ENCODE data around the gene RPS21. TPM values are rescaled to one million over a fixed set of nuclear protein-coding genes. Genes with fewer than 3 reads are reported as not detected.
A peak's percentile ranks its signal among the peaks of the same experiment; 100 is the strongest.

RPS21 gene
- polyA plus RNA-seq, 4 donors: 2,127 to 8,814 (median 3,344) TPM

DNA sequence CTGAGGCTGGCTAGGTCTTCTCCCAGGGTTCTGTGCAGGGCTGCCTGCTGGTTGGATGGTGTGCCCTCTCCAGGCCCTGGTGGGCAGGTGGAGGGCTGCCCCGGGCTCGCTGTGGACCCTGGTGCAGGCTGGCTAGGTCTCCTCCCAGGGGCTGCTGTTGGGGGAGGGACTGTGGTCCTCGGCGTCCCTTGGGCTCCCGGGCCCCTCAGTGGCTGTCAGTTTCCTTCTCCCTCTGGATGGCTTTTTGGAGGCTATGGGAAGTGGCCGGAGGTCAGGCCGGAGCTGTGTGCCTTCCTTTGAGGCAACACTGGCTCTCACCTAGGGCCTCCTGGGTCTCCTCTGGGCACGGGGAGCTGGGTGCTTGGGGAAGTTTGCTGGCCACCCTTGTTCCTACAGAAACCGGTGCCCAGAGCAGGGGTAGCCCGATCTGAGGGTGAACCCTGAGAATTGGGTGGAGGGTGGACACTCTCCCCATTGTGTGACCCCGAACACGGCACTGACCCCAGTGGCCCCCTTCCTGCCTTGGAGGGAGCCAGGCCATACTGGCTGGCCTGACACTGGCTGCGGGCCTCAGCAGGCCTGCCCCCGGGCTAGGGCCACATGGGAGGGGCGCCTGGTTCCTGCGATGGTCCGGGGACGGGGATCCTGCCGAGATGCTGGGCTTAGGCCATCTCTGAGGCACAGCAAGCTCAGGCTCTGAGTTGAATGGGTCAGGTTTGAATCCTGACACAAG lies 24.0 kb downstream of the RPS21 start:
- Histone ChIP-seq H3K36me3 (ENCODE audit: control insufficient read depth in 3 of 3, insufficient read depth in 2 of 3, low read depth in 1 of 3, low read length in 3 of 3) (peaks cover 0 to 36% (median 0%) of the 10 kb centered on the region in 3 donors), H3K27me3 (ENCODE audit: control insufficient read depth in 3 of 3, insufficient read depth in 3 of 3, low read length in 3 of 3) (no peaks in the 10 kb centered on the region), H3K27ac (ENCODE audit: low read depth in 1 of 3, low read length in 2 of 3) (peak overlapping the region; percentile 90 to 97 (median 93)), H3K4me3 (ENCODE audit: low read depth in 1 of 3, low read length in 3 of 3) (peak overlapping the region in 2 of 3 donors; percentile 42 to 59), H3K4me1 (ENCODE audit: control insufficient read depth in 3 of 3, insufficient read depth in 2 of 3, low read depth in 1 of 3, low read length in 2 of 3) (peaks cover 2 to 87% (median 2%) of the 10 kb centered on the region in 3 donors), H3K9me3 (ENCODE audit: control insufficient read depth in 2 of 2, insufficient read depth in 1 of 2, low read depth in 1 of 2, low read length in 1 of 2) (no peaks in the 10 kb centered on the region)
- 50 to 73% (median 60%) methylated on average over 16 to 19 of the region's 19 CpGs for WGBS, 3 donors
- no peak for FAIRE-seq
- peak in 1 of 2 donors; percentile 11 for DNase-seq

DNA sequence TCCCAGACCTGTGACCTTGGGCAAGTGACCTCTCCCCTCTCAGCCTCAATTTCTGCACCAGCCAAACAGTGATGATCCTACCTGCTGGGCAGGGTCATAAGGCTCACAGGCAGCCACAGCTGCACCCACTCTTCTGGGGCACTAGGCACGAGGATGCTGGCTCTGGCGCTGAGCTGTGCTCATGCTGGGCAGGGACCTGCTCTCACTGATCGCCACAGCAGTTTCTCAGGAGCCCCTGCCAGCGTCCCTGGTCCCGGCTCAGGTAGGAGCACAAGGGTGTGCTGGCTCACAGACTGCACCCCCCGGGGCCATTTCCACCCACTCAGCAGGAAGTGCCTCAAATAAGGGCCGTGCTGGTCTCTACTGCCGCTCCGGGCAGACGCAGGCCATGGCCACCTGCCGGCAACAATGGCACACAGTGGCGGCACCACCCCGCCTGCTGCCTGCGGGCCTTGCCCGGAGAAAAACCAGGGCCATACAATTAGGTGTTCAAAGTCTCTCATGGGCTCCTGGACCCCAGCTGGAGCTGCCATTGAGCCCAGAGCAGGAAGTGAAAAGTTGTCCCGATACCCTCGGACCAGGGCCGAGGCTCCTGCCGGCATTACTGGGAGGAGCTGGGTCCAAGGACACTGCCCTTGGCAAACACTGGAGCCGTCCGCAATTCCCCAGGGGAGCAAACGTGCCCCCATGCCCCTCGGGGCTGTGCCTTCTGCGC lies 24.7 kb downstream of the RPS21 start:
- peak overlapping the region; percentile 90 to 97 (median 93) for H3K27ac ChIP-seq (ENCODE audit: low read depth in 1 of 3, low read length in 2 of 3)

DNA sequence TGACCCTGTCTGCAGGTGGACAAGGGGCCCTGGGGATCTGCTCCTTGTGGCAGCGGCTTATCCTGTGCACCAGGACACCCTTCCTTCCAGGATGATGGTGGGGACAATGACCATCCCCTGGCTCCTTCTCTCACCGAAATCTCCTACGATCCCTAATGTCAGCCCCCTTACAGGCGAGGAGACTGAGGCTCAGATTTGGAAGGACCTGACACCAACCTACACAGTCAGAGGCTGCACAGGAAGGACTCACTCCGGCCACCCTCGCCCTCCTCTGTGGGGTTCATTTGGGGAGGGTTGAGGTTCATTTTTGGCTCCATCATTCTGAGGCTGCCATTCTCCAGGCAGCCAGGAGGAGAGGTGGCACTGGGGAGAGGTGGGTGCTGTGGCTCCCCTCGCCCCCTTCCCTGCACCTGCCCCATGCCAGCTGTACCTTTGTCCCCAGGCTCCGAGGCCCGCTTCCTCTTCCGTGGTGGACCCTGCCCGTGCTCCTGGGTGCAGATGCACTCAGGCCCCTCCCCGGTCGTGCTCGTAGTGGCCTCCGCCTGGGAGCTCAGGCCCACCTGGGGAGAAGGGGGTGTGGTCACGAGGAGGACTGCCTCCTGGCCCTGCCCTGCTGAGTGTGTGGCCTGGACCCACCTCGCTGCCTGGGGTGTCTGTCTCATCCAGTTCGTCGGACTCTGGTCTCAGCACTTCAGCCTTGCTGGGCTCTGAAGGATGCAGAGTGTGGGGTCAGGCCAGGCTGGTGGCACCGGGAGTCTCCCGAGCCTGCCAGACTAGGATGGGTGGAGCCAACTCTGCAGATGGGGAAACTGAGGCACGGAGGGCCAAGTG lies 25.5 kb downstream of the RPS21 start:
- H3K4me1 ChIP-seq (ENCODE audit: control insufficient read depth in 3 of 3, insufficient read depth in 2 of 3, low read depth in 1 of 3, low read length in 2 of 3): peaks cover 0 to 81% (median 2%) of the 10 kb centered on the region in 3 donors
- 19 to 51% (median 34%) methylated on average over 22 of the region's 22 CpGs for WGBS, 3 donors
- no peaks in the 10 kb centered on the region for H3K9me3 ChIP-seq (ENCODE audit: control insufficient read depth in 2 of 2, insufficient read depth in 1 of 2, low read depth in 1 of 2, low read length in 1 of 2)
- peak overlapping the region in 2 of 3 donors; percentile 42 to 59 for H3K4me3 ChIP-seq (ENCODE audit: low read depth in 1 of 3, low read length in 3 of 3)
- peak; percentile 98 to 99 for DNase-seq
- H3K27me3 ChIP-seq (ENCODE audit: control insufficient read depth in 3 of 3, insufficient read depth in 3 of 3, low read length in 3 of 3): no peaks in the 10 kb centered on the region
- H3K27ac ChIP-seq (ENCODE audit: low read depth in 1 of 3, low read length in 2 of 3): peak overlapping the region; percentile 90 to 97 (median 95)
- H3K36me3 ChIP-seq (ENCODE audit: control insufficient read depth in 3 of 3, insufficient read depth in 2 of 3, low read depth in 1 of 3, low read length in 3 of 3): peaks cover 0 to 47% (median 0%) of the 10 kb centered on the region in 3 donors
- FAIRE-seq: no peak

More for the DNA sequence above, 24.7 kb downstream of the RPS21 start:
- peaks cover 0 to 82% (median 2%) of the 10 kb centered on the region in 3 donors for H3K4me1 ChIP-seq (ENCODE audit: control insufficient read depth in 3 of 3, insufficient read depth in 2 of 3, low read depth in 1 of 3, low read length in 2 of 3)
- FAIRE-seq (no peak), DNase-seq (peak; percentile 76 to 80)
- H3K27me3 ChIP-seq (ENCODE audit: control insufficient read depth in 3 of 3, insufficient read depth in 3 of 3, low read length in 3 of 3): no peaks in the 10 kb centered on the region
- H3K36me3 ChIP-seq (ENCODE audit: control insufficient read depth in 3 of 3, insufficient read depth in 2 of 3, low read depth in 1 of 3, low read length in 3 of 3): peaks cover 0 to 41% (median 0%) of the 10 kb centered on the region in 3 donors
- peak overlapping the region in 2 of 3 donors; percentile 42 to 59 for H3K4me3 ChIP-seq (ENCODE audit: low read depth in 1 of 3, low read length in 3 of 3)
- no peaks in the 10 kb centered on the region for H3K9me3 ChIP-seq (ENCODE audit: control insufficient read depth in 2 of 2, insufficient read depth in 1 of 2, low read depth in 1 of 2, low read length in 1 of 2)
- WGBS, 3 donors: 23 to 57% (median 30%) methylated on average over 23 to 24 of the region's 24 CpGs

DNA sequence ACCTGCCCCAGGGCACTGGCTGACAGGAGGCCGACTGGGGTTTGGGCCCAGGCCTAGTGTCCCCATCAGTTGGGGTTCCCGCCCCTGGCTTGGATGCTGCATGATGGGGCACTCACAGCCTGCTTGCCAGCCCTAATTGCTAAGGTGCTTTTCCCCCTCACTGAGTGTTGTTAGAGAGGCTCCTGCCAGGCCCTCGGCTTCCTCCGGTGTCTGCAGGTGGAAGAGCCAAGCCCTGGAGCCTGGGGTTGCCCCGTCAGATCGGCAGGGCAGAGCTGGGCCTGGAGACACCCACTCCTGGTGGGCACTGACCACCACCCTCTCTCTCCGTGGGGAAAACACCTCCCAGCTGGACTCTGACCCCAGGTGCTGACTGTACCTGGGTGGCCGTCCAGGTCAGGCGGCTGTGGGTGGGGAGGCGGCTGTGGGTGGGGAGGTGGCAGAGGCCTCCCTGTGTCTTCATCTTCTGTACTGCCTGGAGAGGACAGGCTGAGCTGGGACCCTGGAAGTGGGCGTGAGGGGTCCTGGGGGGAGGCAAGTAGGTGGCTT lies 26.2 kb downstream of the RPS21 start:
- Histone ChIP-seq H3K4me1 (ENCODE audit: control insufficient read depth in 3 of 3, insufficient read depth in 2 of 3, low read depth in 1 of 3, low read length in 2 of 3) (peaks cover 0 to 74% (median 2%) of the 10 kb centered on the region in 3 donors), H3K27me3 (ENCODE audit: control insufficient read depth in 3 of 3, insufficient read depth in 3 of 3, low read length in 3 of 3) (no peaks in the 10 kb centered on the region), H3K27ac (ENCODE audit: low read depth in 1 of 3, low read length in 2 of 3) (peak overlapping the region; percentile 79 to 95 (median 84)), H3K36me3 (ENCODE audit: control insufficient read depth in 3 of 3, insufficient read depth in 2 of 3, low read depth in 1 of 3, low read length in 3 of 3) (peaks cover 0 to 51% (median 0%) of the 10 kb centered on the region in 3 donors), H3K9me3 (ENCODE audit: control insufficient read depth in 2 of 2, insufficient read depth in 1 of 2, low read depth in 1 of 2, low read length in 1 of 2) (no peaks in the 10 kb centered on the region), H3K4me3 (ENCODE audit: low read depth in 1 of 3, low read length in 3 of 3) (no peak overlapping the region)
- 17 to 67% (median 34%) methylated on average over 11 of the region's 11 CpGs for WGBS, 3 donors
- FAIRE-seq: no peak
- DNase-seq: peak; percentile 75 to 78

DNA sequence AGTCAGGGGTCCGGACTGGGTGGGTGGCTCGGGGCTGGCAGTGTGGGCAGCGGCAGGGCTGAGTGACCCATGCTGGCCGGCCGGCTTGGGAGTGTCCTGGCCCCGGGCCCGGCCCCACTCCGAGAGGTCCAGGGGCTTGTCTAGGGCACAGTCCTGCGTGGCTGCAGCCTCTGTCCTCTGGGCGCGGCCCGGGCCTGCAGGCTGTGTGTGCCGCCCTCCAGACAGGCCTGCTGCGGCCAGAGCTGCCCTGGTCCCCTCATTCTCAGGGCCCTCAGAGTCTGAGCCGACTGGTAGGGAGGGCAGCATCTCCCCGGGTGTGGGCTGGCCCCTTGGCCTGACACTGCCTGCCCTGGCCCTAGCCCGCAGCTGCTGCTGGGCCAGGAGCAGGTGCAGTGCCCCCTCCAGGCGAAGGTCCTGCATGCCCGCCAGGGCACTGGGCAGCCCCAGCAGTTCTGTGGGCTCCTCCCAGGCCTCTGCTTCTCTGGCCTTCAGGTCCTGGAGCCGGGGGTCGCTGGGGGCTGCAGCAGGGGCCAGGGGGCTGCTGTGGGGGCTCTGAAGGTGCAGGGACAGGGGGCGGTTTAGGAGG lies 27.1 kb downstream of the RPS21 start:
- peaks cover 0 to 65% (median 2%) of the 10 kb centered on the region in 3 donors for H3K4me1 ChIP-seq (ENCODE audit: control insufficient read depth in 3 of 3, insufficient read depth in 2 of 3, low read depth in 1 of 3, low read length in 2 of 3)
- peak overlapping the region; percentile 79 to 95 (median 84) for H3K27ac ChIP-seq (ENCODE audit: low read depth in 1 of 3, low read length in 2 of 3)
- peaks cover 0 to 60% (median 0%) of the 10 kb centered on the region in 3 donors for H3K36me3 ChIP-seq (ENCODE audit: control insufficient read depth in 3 of 3, insufficient read depth in 2 of 3, low read depth in 1 of 3, low read length in 3 of 3)
- 38 to 68% (median 52%) methylated on average over 18 to 22 of the region's 22 CpGs for WGBS, 3 donors
- H3K4me3 ChIP-seq (ENCODE audit: low read depth in 1 of 3, low read length in 3 of 3): no peak overlapping the region
- H3K27me3 ChIP-seq (ENCODE audit: control insufficient read depth in 3 of 3, insufficient read depth in 3 of 3, low read length in 3 of 3): no peaks in the 10 kb centered on the region
- no peak for FAIRE-seq
- H3K9me3 ChIP-seq (ENCODE audit: control insufficient read depth in 2 of 2, insufficient read depth in 1 of 2, low read depth in 1 of 2, low read length in 1 of 2): no peaks in the 10 kb centered on the region
- DNase-seq: peak; percentile 39 to 52

DNA sequence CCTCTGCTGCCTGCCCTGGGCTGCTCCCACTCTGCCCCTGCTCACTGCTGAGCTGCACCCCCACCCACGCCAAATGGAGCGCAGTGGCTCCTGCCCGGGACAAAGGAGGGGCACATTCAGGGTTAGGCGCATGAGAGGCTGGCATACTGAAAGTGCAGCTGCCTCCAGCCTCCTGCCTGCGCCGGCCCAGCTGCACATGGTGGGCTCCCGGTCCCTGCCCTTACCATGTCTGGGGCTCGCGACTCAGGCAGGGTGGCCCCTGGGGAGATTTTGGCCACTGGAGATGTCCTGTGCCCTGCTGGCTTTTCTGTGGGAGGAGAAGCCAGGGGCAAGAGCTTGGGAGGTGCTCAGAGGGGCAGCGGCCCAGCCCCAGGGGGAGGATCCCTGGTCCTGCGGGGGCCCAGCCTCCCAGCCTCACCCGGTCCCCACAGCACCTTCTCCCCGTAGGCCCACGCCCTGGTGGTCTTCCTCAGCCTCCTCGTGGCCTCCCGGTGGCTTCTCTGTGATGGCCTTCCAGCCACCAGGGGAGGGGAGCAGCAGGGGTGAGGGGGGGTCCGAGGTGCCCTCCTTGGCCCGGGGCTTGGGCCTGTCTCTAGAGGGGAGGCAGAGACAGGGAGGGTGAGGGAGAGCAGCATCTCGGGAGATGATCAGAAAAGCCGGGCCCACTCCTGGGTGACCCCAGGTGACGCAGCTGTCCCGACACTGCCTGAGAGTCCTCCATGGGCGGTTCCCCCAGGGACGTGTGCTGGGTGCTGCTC lies 28.6 kb downstream of the RPS21 start:
- FAIRE-seq (no peak), DNase-seq (no peak)
- Histone ChIP-seq H3K4me1 (ENCODE audit: control insufficient read depth in 3 of 3, insufficient read depth in 2 of 3, low read depth in 1 of 3, low read length in 2 of 3) (peaks cover 0 to 50% (median 2%) of the 10 kb centered on the region in 3 donors), H3K27ac (ENCODE audit: low read depth in 1 of 3, low read length in 2 of 3) (no peak overlapping the region), H3K36me3 (ENCODE audit: control insufficient read depth in 3 of 3, insufficient read depth in 2 of 3, low read depth in 1 of 3, low read length in 3 of 3) (peaks cover 0 to 59% (median 0%) of the 10 kb centered on the region in 3 donors), H3K9me3 (ENCODE audit: control insufficient read depth in 2 of 2, insufficient read depth in 1 of 2, low read depth in 1 of 2, low read length in 1 of 2) (no peaks in the 10 kb centered on the region), H3K4me3 (ENCODE audit: low read depth in 1 of 3, low read length in 3 of 3) (no peak overlapping the region), H3K27me3 (ENCODE audit: control insufficient read depth in 3 of 3, insufficient read depth in 3 of 3, low read length in 3 of 3) (no peaks in the 10 kb centered on the region)
- 79 to 89% (median 82%) methylated on average over 22 to 24 of the region's 24 CpGs for WGBS, 3 donors
